GM12865 (cell line): ENCODE data around the gene MAGI2.

Source experiments
- DNase-seq: peaks from one replicate; pipeline ENCODE4 v3.0.0; 2010; ENCODE audit warnings: low read depth
- H3K4me3 ChIP-seq: 2 replicates; pipeline ENCODE4 v1.5.1; 2011; ENCODE audit warnings: mild to moderate bottlenecking, low read depth, low read length, control low read depth
- TF ChIP-seq, protein P1 (sequence below): IDR thresholded peaks from 2 replicates; pipeline ENCODE4 v1.5.1; 2011; ENCODE audit warnings: low read length, control low read depth, low read depth, inconsistent platforms; ENCODE audit not compliant: insufficient read depth; ENCODE audit errors: missing control alignments

Gene MAGI2

DNA sequence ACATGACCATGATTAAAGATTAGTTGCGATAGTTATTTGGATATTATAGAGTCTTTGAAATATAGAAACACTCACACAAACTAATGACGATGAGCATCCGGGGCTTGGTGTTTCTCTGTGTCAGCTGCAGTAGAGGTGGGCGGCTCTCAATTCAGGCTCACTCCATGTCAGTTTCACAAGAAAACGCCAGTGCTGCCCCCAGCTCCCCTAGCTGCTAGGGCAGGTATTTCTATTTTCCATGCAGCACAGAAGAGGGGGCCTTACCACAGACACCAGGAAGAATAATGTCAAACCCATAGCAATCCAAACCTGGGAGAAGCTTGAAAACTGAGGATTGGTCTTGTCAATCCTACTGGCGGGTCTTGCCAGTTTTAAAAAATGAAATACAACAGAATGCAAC is 1457.8 kb downstream of the MAGI2 start:
- DNase-seq = no peak
- H3K4me3 ChIP-seq = no peak overlapping the region
- TF ChIP-seq, protein P1, sequence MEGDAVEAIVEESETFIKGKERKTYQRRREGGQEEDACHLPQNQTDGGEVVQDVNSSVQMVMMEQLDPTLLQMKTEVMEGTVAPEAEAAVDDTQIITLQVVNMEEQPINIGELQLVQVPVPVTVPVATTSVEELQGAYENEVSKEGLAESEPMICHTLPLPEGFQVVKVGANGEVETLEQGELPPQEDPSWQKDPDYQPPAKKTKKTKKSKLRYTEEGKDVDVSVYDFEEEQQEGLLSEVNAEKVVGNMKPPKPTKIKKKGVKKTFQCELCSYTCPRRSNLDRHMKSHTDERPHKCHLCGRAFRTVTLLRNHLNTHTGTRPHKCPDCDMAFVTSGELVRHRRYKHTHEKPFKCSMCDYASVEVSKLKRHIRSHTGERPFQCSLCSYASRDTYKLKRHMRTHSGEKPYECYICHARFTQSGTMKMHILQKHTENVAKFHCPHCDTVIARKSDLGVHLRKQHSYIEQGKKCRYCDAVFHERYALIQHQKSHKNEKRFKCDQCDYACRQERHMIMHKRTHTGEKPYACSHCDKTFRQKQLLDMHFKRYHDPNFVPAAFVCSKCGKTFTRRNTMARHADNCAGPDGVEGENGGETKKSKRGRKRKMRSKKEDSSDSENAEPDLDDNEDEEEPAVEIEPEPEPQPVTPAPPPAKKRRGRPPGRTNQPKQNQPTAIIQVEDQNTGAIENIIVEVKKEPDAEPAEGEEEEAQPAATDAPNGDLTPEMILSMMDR = no peak

DNA sequence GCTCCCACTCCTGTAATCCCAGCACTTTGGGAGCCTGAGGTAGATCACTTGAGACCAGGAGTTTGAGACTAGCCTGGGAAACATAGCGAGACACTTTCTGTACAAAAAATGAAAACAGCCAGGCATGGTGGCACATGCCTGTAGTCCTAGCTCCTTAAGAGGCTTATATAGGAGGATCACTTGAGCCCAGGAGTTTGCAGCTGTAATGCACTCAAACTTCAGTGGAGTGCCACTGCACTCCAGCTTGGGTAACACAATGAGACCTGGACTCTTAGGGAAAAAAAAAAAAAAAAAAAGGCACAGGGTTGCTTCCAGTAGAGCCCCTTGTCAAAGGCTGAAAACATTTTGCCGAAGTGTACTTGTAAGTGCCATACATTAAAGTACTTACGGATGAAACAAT is 1459.6 kb downstream of the MAGI2 start:
- DNase-seq = no peak

DNA sequence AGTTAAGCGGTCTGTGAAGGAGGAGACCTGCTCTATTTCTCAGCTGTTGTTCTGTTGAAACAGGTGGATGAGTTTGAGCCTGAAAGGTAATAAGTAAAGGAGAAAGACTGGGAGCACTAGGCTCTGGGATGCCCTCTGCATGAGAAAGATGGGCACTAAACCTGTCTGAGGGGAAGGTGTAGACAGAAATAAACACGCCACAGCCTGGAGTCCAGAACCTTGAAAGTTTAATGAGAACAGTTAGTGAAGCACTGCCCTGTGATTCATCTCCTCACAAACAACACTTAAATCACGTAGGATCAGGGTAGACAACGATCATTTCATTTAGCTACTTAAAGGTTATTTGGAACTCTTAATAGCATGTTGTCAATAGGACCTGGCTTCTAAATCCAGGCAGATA is 1461.8 kb downstream of the MAGI2 start:
- no peak for DNase-seq
- TF ChIP-seq, protein P1 = no peak
- H3K4me3 ChIP-seq = no peak overlapping the region

More for the DNA sequence above, 1459.6 kb downstream of the MAGI2 start:
- H3K4me3 ChIP-seq = no peak overlapping the region
- TF ChIP-seq, protein P1 = no peak

DNA sequence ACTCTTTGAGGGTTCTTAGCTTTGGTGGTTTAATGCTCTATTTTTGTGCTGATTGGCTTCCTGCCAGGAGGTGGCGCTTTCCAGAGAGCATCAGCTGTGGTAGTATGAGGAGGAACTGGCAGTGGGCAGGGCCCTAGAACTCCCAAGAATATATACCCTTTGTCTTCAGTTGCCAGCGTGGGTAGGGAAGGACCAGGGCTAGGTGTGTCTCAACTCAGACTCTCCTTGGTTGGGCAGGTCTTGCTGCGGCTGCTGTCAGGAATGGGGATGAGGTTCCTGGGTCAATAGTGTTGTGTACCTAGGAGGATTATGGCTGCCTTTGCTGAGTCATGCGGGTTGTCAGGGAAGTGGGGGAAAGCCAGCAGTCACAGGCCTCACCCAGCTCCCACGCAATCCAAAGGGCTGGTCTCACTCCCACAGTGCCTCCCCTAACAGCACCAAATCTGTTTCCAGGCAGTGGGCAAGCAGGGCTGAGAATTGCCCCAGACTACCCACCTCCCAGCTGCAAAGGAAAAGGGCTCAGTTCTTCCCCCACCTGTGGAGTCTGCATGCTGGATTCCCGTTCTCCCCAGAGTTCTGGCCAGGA is 1463.4 kb downstream of the MAGI2 start:
- no peak overlapping the region for H3K4me3 ChIP-seq
- DNase-seq = peak; percentile 34
- TF ChIP-seq, protein P1 = peak; percentile 28

DNA sequence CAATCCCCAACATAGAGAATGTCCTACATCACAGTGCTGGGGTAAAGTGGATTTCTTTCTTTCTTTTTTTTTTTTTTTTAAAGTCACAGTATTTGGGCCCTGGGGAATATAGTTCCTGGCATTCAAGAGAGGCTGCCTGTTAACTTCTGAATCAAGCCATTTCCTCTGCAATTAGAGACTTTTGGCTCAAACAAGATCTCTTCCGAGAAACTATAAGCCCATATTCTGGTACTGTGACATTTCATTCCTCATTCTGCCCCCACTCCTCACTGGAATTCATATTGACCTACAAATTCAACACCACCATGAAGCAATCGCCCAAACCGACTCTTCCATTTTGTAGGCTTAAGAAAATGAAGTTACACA is 1467.5 kb downstream of the MAGI2 start:
- TF ChIP-seq, protein P1 = no peak
- H3K4me3 ChIP-seq = no peak overlapping the region
- DNase-seq = no peak

DNA sequence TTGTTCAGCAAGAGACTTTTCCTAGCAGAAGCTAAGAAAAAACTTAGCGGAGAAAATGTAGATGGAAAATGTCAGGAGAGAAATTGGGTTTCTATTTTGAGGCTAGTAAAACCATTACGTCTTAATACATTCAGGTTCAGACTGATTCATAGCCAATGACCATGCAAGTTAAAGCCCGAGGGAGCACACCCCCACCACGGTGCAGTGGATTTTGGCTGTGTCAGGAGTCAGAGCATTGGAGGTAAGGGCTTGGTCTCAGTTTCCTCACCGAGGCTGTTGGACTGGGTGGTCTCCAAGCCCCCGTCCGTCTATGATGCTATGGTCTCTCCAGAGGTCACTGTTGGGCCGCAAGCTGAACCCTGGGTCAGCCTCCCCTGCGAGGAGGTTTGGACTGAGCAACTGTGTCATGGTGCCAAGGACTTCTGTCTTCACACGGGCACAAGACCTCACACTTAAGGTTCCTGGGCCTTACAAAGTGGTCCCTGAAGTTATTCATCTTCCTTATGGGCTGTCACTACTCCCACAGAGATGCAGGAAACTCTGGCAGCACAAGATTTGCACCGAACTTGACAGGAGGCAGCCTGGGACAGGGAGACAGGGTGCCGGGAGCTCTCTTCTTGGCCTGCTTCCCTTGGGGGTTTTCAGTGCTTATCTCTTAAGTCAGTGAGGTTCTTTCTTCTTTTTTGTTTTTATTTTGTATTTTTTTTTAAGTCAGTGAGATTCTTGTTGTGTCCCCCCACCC is 1468.1 kb downstream of the MAGI2 start:
- DNase-seq = no peak
- no peak overlapping the region for H3K4me3 ChIP-seq
- TF ChIP-seq, protein P1 = no peak
